H9 (cell line): Measurements from ENCODE around the gene ZC3H18. TPM values are rescaled to one million over a fixed set of nuclear protein-coding genes. Genes with fewer than 3 reads are reported as not detected.

ENCODE experiments used
- DNase-seq: peaks from one replicate; pipeline ENCODE4 v3.0.0-alpha.2; 2017
- H2AFZ ChIP-seq: one replicate; pipeline ENCODE4 v1.6.1; 2013; ENCODE audit warnings: mild to moderate bottlenecking, low read length, control low read depth, moderate library complexity
- H2AK5ac ChIP-seq: 2 replicates; pipeline ENCODE4 v1.6.1; 2013; ENCODE audit warnings: low read length, control low read depth, mixed read lengths; ENCODE audit not compliant: insufficient read length
- H2BK120ac ChIP-seq: one replicate; pipeline ENCODE4 v1.6.1; 2013; ENCODE audit warnings: low read depth, mild to moderate bottlenecking, low read length, control low read depth, inconsistent platforms; ENCODE audit not compliant: poor library complexity, severe bottlenecking
- H2BK12ac ChIP-seq: 2 replicates; pipeline ENCODE4 v1.6.1; 2013; ENCODE audit warnings: low read length, control low read depth, mixed read lengths, low read depth; ENCODE audit not compliant: insufficient read length
- H2BK15ac ChIP-seq: 2 replicates; pipeline ENCODE4 v1.6.1; 2013; ENCODE audit warnings: low read depth, low read length, control low read depth
- H2BK20ac ChIP-seq: one replicate; pipeline ENCODE4 v1.6.1; 2013; ENCODE audit warnings: low read depth, mild to moderate bottlenecking, low read length, control low read depth, inconsistent platforms; ENCODE audit not compliant: poor library complexity, severe bottlenecking
- H2BK5ac ChIP-seq: 2 replicates; pipeline ENCODE4 v1.6.1; 2013; ENCODE audit warnings: low read length, control low read depth, mixed read lengths; ENCODE audit not compliant: insufficient read length
- H3K14ac ChIP-seq: 2 replicates; pipeline ENCODE4 v1.6.1; 2013; ENCODE audit warnings: low read length, control low read depth; ENCODE audit not compliant: insufficient read depth
- H3K18ac ChIP-seq: 2 replicates; pipeline ENCODE4 v1.6.1; 2013; ENCODE audit warnings: low read depth, mild to moderate bottlenecking, mixed read lengths, low read length, control low read depth; ENCODE audit not compliant: insufficient read length
- H3K23ac ChIP-seq: 2 replicates; pipeline ENCODE4 v1.6.1; 2013; ENCODE audit warnings: low read length, control low read depth, mixed read lengths, low read depth; ENCODE audit not compliant: insufficient read length
- H3K23me2 ChIP-seq: 2 replicates; pipeline ENCODE4 v1.6.1; 2013; ENCODE audit warnings: low read depth, mild to moderate bottlenecking, mixed read lengths, low read length, control low read depth; ENCODE audit not compliant: insufficient read length, poor library complexity, severe bottlenecking
- H3K27ac ChIP-seq: 2 replicates; pipeline ENCODE4 v1.5.1; 2013; ENCODE audit warnings: low read length, control low read depth, mixed read lengths, low read depth; ENCODE audit not compliant: insufficient read length
- H3K27me3 ChIP-seq: 2 replicates; pipeline ENCODE4 v1.6.1; 2013; ENCODE audit warnings: low read length, control low read depth, inconsistent platforms; ENCODE audit not compliant: insufficient read depth
- H3K4ac ChIP-seq: 2 replicates; pipeline ENCODE4 v1.6.1; 2013; ENCODE audit warnings: low read depth, mild to moderate bottlenecking, control low read depth, inconsistent platforms, low read length, moderate library complexity
- H3K4me1 ChIP-seq: 2 replicates; pipeline ENCODE4 v1.6.1; 2013; ENCODE audit warnings: low read length, control low read depth, inconsistent platforms; ENCODE audit not compliant: insufficient read depth
- H3K4me2 ChIP-seq: 2 replicates; pipeline ENCODE4 v1.6.1; 2013; ENCODE audit warnings: low read length, control low read depth, mixed read lengths; ENCODE audit not compliant: insufficient read length, insufficient read depth
- H3K56ac ChIP-seq: 2 replicates; pipeline ENCODE4 v1.6.1; 2013; ENCODE audit warnings: low read depth, mild to moderate bottlenecking, mixed read lengths, low read length, control low read depth; ENCODE audit not compliant: insufficient read length
- H3K79me1 ChIP-seq: 2 replicates; pipeline ENCODE4 v1.6.1; 2013; ENCODE audit warnings: low read depth, mild to moderate bottlenecking, moderate library complexity, low read length, control low read depth, inconsistent platforms; ENCODE audit not compliant: insufficient read depth, poor library complexity, severe bottlenecking
- H3K79me2 ChIP-seq: 2 replicates; pipeline ENCODE4 v1.6.1; 2013; ENCODE audit warnings: low read length, control low read depth, inconsistent platforms; ENCODE audit not compliant: insufficient read depth
- H3K9ac ChIP-seq: 2 replicates; pipeline ENCODE4 v1.6.1; 2013; ENCODE audit warnings: low read length, control low read depth, mixed read lengths; ENCODE audit not compliant: insufficient read length; ENCODE audit errors: extremely low read depth
- H3K9me3 ChIP-seq: one replicate; pipeline ENCODE4 v1.6.1; 2013; ENCODE audit warnings: low read depth, low read length, inconsistent platforms; ENCODE audit not compliant: control insufficient read depth
- H3T11ph ChIP-seq: one replicate; pipeline ENCODE4 v1.6.1; 2013; ENCODE audit warnings: mild to moderate bottlenecking, low read length, control low read depth, inconsistent platforms
- H4K20me1 ChIP-seq: one replicate; pipeline ENCODE4 v1.6.1; 2013; ENCODE audit not compliant: control insufficient read depth, insufficient read length, insufficient read depth
- H4K5ac ChIP-seq: 2 replicates; pipeline ENCODE4 v1.6.1; 2013; ENCODE audit warnings: low read depth, mild to moderate bottlenecking, mixed read lengths, low read length, control low read depth; ENCODE audit not compliant: insufficient read length
- H4K8ac ChIP-seq: replicated peaks from 2 replicates; pipeline ENCODE4 v1.6.1; 2013; ENCODE audit warnings: low read length, control low read depth, mixed read lengths, low read depth; ENCODE audit not compliant: insufficient read length
- H4K91ac ChIP-seq: 2 replicates; pipeline ENCODE4 v1.6.1; 2013; ENCODE audit warnings: low read depth, mild to moderate bottlenecking, moderate library complexity, mixed read lengths, low read length, control low read depth; ENCODE audit not compliant: insufficient read length
- H3K27ac Mint-ChIP-seq, 3 experiments: 2 replicates in 2 of 3; 3 replicates in 1 of 3; pipeline ENCODE4 v1.8.0; 2020 to 2021; ENCODE audit warnings: mixed read lengths in 3 of 3, mild to moderate bottlenecking in 1 of 3, moderate library complexity in 1 of 3
- H3K27me3 Mint-ChIP-seq: 2 replicates; pipeline ENCODE4 v1.8.0; 2021; ENCODE audit warnings: low read depth, mild to moderate bottlenecking, moderate library complexity, mixed read lengths
- H3K36me3 Mint-ChIP-seq, 3 experiments: 2 replicates in 2 of 3; 3 replicates in 1 of 3; pipeline ENCODE4 v1.8.0; 2020 to 2021; ENCODE audit warnings: low read depth in 3 of 3, mixed read lengths in 3 of 3; ENCODE audit not compliant: insufficient read depth in 1 of 3
- H3K4me1 Mint-ChIP-seq, 2 experiments: 2 replicates each; pipeline ENCODE4 v1.8.0; 2020; ENCODE audit warnings: mixed read lengths in 2 of 2
- H3K4me3 Mint-ChIP-seq, 2 experiments: 2 replicates in 1 of 2; 3 replicates in 1 of 2; pipeline ENCODE4 v1.8.0; 2020 to 2021; ENCODE audit warnings: mild to moderate bottlenecking in 2 of 2, mixed read lengths in 2 of 2, moderate library complexity in 1 of 2
- H3K9me3 Mint-ChIP-seq, 2 experiments: 2 replicates in 1 of 2; 3 replicates in 1 of 2; pipeline ENCODE4 v1.8.0; 2020; ENCODE audit warnings: mild to moderate bottlenecking in 2 of 2, mixed read lengths in 2 of 2, moderate library complexity in 1 of 2
- WGBS: extraction: QIAGEN DNeasy Blood & Tissue Kit; methylation state at CpG from one replicate; pipeline ENCODE4 v1.1.7; 2013; ENCODE audit warnings: missing lambda C conversion rate, low lambda C conversion rate, mixed read lengths; ENCODE audit not compliant: insufficient read length; ENCODE audit errors: extremely low coverage; 5-methylcytosine and 5-hydroxymethylcytosine counted together
- total RNA-seq: library from RNA; stranded (reverse); gene quantifications from 2 replicates; pipeline ENCODE4 v1.2.1, GENCODE V29; 2021
- TF ChIP-seq, protein P1 (sequence below): fragments of 200-600 bp; sonication (generic); conservative IDR thresholded peaks from 3 replicates; pipeline ENCODE4 v1.8.0; 2021; ENCODE audit warnings: antibody characterized with exemption, mild to moderate bottlenecking

The ZC3H18 gene
- total RNA-seq, 1 experiment from 2014 or later, result 69.7 TPM

- WGBS, result no CpG with 5 or more reads among the region's 14 CpGs
- H2AK5ac ChIP-seq, result no peak overlapping the region
- no peaks in the 10 kb centered on the region; the same call in 1 of the 2 replicates for H3K79me2 ChIP-seq
- H3K23ac ChIP-seq, result no peak overlapping the region
- Mint-ChIP-seq H3K27ac (peak overlapping the region in 1 of 3 experiments; percentile 34; a peak in 1 of 7 replicates), H3K4me3 (no peak overlapping the region), H3K4me1 (peaks cover 6 to 26% of the 10 kb centered on the region in 2 experiments), H3K27me3 (no peaks in the 10 kb centered on the region), H3K9me3 (no peaks in the 10 kb centered on the region; a peak in 1 of 5 replicates), H3K36me3 (peaks cover 18 to 52% (median 43%) of the 10 kb centered on the region in 3 experiments)
- H3K23me2 ChIP-seq, result no peaks in the 10 kb centered on the region
- TF ChIP-seq, protein P1, sequence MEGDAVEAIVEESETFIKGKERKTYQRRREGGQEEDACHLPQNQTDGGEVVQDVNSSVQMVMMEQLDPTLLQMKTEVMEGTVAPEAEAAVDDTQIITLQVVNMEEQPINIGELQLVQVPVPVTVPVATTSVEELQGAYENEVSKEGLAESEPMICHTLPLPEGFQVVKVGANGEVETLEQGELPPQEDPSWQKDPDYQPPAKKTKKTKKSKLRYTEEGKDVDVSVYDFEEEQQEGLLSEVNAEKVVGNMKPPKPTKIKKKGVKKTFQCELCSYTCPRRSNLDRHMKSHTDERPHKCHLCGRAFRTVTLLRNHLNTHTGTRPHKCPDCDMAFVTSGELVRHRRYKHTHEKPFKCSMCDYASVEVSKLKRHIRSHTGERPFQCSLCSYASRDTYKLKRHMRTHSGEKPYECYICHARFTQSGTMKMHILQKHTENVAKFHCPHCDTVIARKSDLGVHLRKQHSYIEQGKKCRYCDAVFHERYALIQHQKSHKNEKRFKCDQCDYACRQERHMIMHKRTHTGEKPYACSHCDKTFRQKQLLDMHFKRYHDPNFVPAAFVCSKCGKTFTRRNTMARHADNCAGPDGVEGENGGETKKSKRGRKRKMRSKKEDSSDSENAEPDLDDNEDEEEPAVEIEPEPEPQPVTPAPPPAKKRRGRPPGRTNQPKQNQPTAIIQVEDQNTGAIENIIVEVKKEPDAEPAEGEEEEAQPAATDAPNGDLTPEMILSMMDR, result no peak
- no peaks in the 10 kb centered on the region for H3K27me3 ChIP-seq
- H2BK12ac ChIP-seq, result no peak overlapping the region
- H2BK20ac ChIP-seq, result no peak overlapping the region
- H3K14ac ChIP-seq, result no peak overlapping the region
- no peaks in the 10 kb centered on the region for H4K20me1 ChIP-seq
- no peak overlapping the region for H3T11ph ChIP-seq
- no peak overlapping the region for H4K91ac ChIP-seq
- no peak overlapping the region for H2BK120ac ChIP-seq
- H3K27ac ChIP-seq, result no peak overlapping the region
- no peak overlapping the region for H3K4me2 ChIP-seq
- H3K18ac ChIP-seq, result no peak overlapping the region
- no peak overlapping the region for H2AFZ ChIP-seq
- no peak overlapping the region for H3K9ac ChIP-seq
- H3K4ac ChIP-seq, result no peak overlapping the region
- no peak overlapping the region for H4K5ac ChIP-seq
- H2BK15ac ChIP-seq, result no peak overlapping the region
- H2BK5ac ChIP-seq, result no peak overlapping the region
- H3K4me1 ChIP-seq, result no peaks in the 10 kb centered on the region
- H4K8ac ChIP-seq, result no peak overlapping the region
- no peak for DNase-seq
- H3K56ac ChIP-seq, result no peak overlapping the region
- H3K79me1 ChIP-seq, result no peaks in the 10 kb centered on the region
- no peaks in the 10 kb centered on the region for H3K9me3 ChIP-seq
These were observed 49.9 kb downstream of the ZC3H18 start for GRCh38 chr16:88619859-88620815.
